ENCODE measurements around the gene MSGN1. TPM values are rescaled to one million over a fixed set of nuclear protein-coding genes. Genes with fewer than 3 reads are reported as not detected.

The MSGN1 gene
- total RNA-seq, 1 donor from 2014 or later: not detected

GRCh38 chr2:17813742-17814473, 2.4 kb upstream of the MSGN1 start:
- Histone ChIP-seq H2AFZ (ENCODE audit: low read depth, low read length) (no peak overlapping the region), H3K79me2 (ENCODE audit: insufficient read depth, low read length) (no peaks in the 10 kb centered on the region), H3K27me3 (ENCODE audit: insufficient read depth, low read length) (no peaks in the 10 kb centered on the region), H3K9me3 (ENCODE audit: insufficient read depth, low read depth, low read length) (no peaks in the 10 kb centered on the region), H3K4me3 (ENCODE audit: insufficient read depth, low read depth, low read length) (no peak overlapping the region), H3K27ac (ENCODE audit: low read depth, low read length) (no peak overlapping the region), H3K4me1 (ENCODE audit: insufficient read depth, low read length) (peaks cover 3% of the 10 kb centered on the region), H3K36me3 (ENCODE audit: insufficient read depth, low read length) (no peaks in the 10 kb centered on the region), H3K9ac (ENCODE audit: low read length) (no peak overlapping the region), H4K20me1 (ENCODE audit: insufficient read depth, low read length) (no peaks in the 10 kb centered on the region), H3K4me2 (ENCODE audit: low read length) (peak overlapping the region; percentile 40)
- Mint-ChIP-seq H3K36me3 (ENCODE audit: low read depth, unreplicated experiment) (no peaks in the 10 kb centered on the region), H3K27ac (ENCODE audit: unreplicated experiment) (peak overlapping the region; percentile 80), H3K9me3 (ENCODE audit: unreplicated experiment) (no peaks in the 10 kb centered on the region), H3K4me1 (ENCODE audit: low read depth, unreplicated experiment) (peaks cover 27% of the 10 kb centered on the region), H3K4me3 (ENCODE audit: unreplicated experiment) (no peak overlapping the region), H3K27me3 (ENCODE audit: low read depth, unreplicated experiment) (no peaks in the 10 kb centered on the region)
- TF ChIP-seq, protein P1, sequence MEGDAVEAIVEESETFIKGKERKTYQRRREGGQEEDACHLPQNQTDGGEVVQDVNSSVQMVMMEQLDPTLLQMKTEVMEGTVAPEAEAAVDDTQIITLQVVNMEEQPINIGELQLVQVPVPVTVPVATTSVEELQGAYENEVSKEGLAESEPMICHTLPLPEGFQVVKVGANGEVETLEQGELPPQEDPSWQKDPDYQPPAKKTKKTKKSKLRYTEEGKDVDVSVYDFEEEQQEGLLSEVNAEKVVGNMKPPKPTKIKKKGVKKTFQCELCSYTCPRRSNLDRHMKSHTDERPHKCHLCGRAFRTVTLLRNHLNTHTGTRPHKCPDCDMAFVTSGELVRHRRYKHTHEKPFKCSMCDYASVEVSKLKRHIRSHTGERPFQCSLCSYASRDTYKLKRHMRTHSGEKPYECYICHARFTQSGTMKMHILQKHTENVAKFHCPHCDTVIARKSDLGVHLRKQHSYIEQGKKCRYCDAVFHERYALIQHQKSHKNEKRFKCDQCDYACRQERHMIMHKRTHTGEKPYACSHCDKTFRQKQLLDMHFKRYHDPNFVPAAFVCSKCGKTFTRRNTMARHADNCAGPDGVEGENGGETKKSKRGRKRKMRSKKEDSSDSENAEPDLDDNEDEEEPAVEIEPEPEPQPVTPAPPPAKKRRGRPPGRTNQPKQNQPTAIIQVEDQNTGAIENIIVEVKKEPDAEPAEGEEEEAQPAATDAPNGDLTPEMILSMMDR (IDR thresholded peaks at IDR 0.05; ENCODE audit: insufficient read depth, low read depth, low read length): no peak
- TF ChIP-seq EZH2 (IDR thresholded peaks at IDR 0.05; ENCODE audit: insufficient read depth, low read length): no peak
- FAIRE-seq (no peak), DNase-seq (ENCODE audit: low read depth) (no peak)

DNA sequence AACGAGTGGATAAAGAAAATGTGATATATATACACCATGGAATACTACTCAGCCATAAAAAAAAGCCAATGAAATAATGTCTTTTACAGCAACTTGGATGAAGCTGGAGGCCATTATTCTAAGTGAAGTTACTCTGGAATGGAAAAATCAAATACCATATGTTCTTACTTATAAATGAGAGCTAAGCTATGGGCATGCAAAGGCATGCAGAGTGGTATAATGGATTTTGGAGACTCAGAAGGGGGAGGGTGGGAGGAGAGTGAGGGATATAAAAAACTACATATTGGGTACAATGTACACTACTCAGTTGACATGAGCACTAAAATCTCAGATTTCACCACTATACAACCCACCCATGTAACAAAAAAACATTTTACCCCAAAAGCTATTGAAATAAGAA, 1.7 kb upstream of the MSGN1 start:
- H4K20me1 ChIP-seq (ENCODE audit: insufficient read depth, low read length): no peaks in the 10 kb centered on the region
- H3K36me3 Mint-ChIP-seq (ENCODE audit: low read depth, unreplicated experiment): no peaks in the 10 kb centered on the region
- H3K27ac Mint-ChIP-seq (ENCODE audit: unreplicated experiment): no peak overlapping the region
- H3K27me3 ChIP-seq (ENCODE audit: insufficient read depth, low read length): no peaks in the 10 kb centered on the region
- H3K79me2 ChIP-seq (ENCODE audit: insufficient read depth, low read length): no peaks in the 10 kb centered on the region
- H3K9me3 ChIP-seq (ENCODE audit: insufficient read depth, low read depth, low read length): no peaks in the 10 kb centered on the region
- no peak for TF ChIP-seq EZH2 (IDR thresholded peaks at IDR 0.05; ENCODE audit: insufficient read depth, low read length)
- TF ChIP-seq, protein P1 (IDR thresholded peaks at IDR 0.05; ENCODE audit: insufficient read depth, low read depth, low read length): no peak
- no peak overlapping the region for H3K9ac ChIP-seq (ENCODE audit: low read length)
- H2AFZ ChIP-seq (ENCODE audit: low read depth, low read length): no peak overlapping the region
- DNase-seq (ENCODE audit: low read depth) (no peak), FAIRE-seq (no peak)
- no peaks in the 10 kb centered on the region for H3K36me3 ChIP-seq (ENCODE audit: insufficient read depth, low read length)
- no peak overlapping the region for H3K4me3 Mint-ChIP-seq (ENCODE audit: unreplicated experiment)
- no peak overlapping the region for H3K27ac ChIP-seq (ENCODE audit: low read depth, low read length)
- H3K4me1 ChIP-seq (ENCODE audit: insufficient read depth, low read length): peaks cover 3% of the 10 kb centered on the region
- H3K4me1 Mint-ChIP-seq (ENCODE audit: low read depth, unreplicated experiment): peaks cover 27% of the 10 kb centered on the region
- H3K4me3 ChIP-seq (ENCODE audit: insufficient read depth, low read depth, low read length): no peak overlapping the region
- H3K27me3 Mint-ChIP-seq (ENCODE audit: low read depth, unreplicated experiment): no peaks in the 10 kb centered on the region
- no peaks in the 10 kb centered on the region for H3K9me3 Mint-ChIP-seq (ENCODE audit: unreplicated experiment)
- H3K4me2 ChIP-seq (ENCODE audit: low read length): no peak overlapping the region

All from astrocyte (in vitro differentiated cells and primary cell).